AG09309 (cell line): ENCODE data around the gene KCNK2.

Source experiments
- DNase-seq: peaks from one replicate; pipeline ENCODE4 v3.0.0-alpha.2; 2010; ENCODE audit warnings: low read depth
- H3K4me3 ChIP-seq: 2 replicates; pipeline ENCODE4 v1.5.1; 2011; ENCODE audit warnings: mild to moderate bottlenecking, low read depth, low read length, moderate library complexity; ENCODE audit not compliant: control insufficient read depth
- CTCF ChIP-seq: IDR thresholded peaks from 2 replicates; pipeline ENCODE4 v1.5.1; 2011; ENCODE audit warnings: mild to moderate bottlenecking, low read depth, low read length, inconsistent platforms; ENCODE audit not compliant: insufficient read depth, control insufficient read depth; ENCODE audit errors: missing control alignments

KCNK2 gene

GRCh38 chr1:215220346-215220745 lies 137.8 kb downstream of the KCNK2 start:
- DNase-seq, result no peak
- TF ChIP-seq CTCF, result no peak
- no peak overlapping the region for H3K4me3 ChIP-seq

- DNase-seq, result no peak
- TF ChIP-seq CTCF, result no peak
- no peak overlapping the region for H3K4me3 ChIP-seq
Measured at GRCh38 chr1:215226757-215227156, 144.2 kb downstream of the KCNK2 start.

- H3K4me3 ChIP-seq, result no peak overlapping the region
- no peak for DNase-seq
- no peak for TF ChIP-seq CTCF
Measured at GRCh38 chr1:215228193-215228592, 145.7 kb downstream of the KCNK2 start.

GRCh38 chr1:215241451-215241850 lies 158.9 kb downstream of the KCNK2 start:
- no peak for TF ChIP-seq CTCF
- no peak for DNase-seq
- no peak overlapping the region for H3K4me3 ChIP-seq

GRCh38 chr1:215243345-215244054 lies 161.0 kb downstream of the KCNK2 start:
- no peak for DNase-seq
- TF ChIP-seq CTCF, result no peak
- no peak overlapping the region for H3K4me3 ChIP-seq

- TF ChIP-seq CTCF, result no peak
- H3K4me3 ChIP-seq, result no peak overlapping the region
- no peak for DNase-seq
Measured at GRCh38 chr1:215250913-215251312, 168.4 kb downstream of the KCNK2 start.
